DND-41 (cell line): ENCODE results near the gene PRKCE.

Experiments used
- ATAC-seq: fragments of 200-7000 bp; cut with Tn5 transposase; 3 replicates; pipeline ENCODE4 v1.9.1; 2021; ENCODE audit warnings: low read depth; ENCODE audit not compliant: insufficient read depth
- DNase-seq: peaks from one replicate; pipeline ENCODE4 v3.0.0-alpha.2; 2020
- H2AFZ ChIP-seq: 2 replicates; pipeline ENCODE4 v1.6.0; 2012; ENCODE audit warnings: low read depth, low read length
- H3K27ac ChIP-seq: 2 replicates; pipeline ENCODE4 v1.5.1; 2012; ENCODE audit warnings: low read length, inconsistent platforms
- H3K27me3 ChIP-seq: fragments of 200-600 bp; sonication (generic); 2 replicates; pipeline ENCODE4 v1.6.0; 2012; ENCODE audit warnings: low read length, mild to moderate bottlenecking, inconsistent platforms; ENCODE audit not compliant: insufficient read depth, poor library complexity
- H3K36me3 ChIP-seq: 2 replicates; pipeline ENCODE4 v1.5.1; 2012; ENCODE audit warnings: low read length, inconsistent platforms; ENCODE audit not compliant: insufficient read depth
- H3K4me1 ChIP-seq: 2 replicates; pipeline ENCODE4 v1.5.1; 2012; ENCODE audit warnings: mild to moderate bottlenecking, low read length; ENCODE audit not compliant: insufficient read depth
- H3K4me2 ChIP-seq: 2 replicates; pipeline ENCODE4 v1.6.0; 2012; ENCODE audit warnings: mild to moderate bottlenecking, moderate library complexity, low read length, inconsistent platforms; ENCODE audit not compliant: insufficient read depth
- H3K4me3 ChIP-seq, 2 experiments: fragments of 200-600 bp in 1 of 2; shearing (Covaris generic) in 1 of 2; 2 replicates each; pipeline ENCODE4 v1.5.1; 2012 to 2016; ENCODE audit warnings: inconsistent platforms in 2 of 2, low read length in 2 of 2, mild to moderate bottlenecking in 2 of 2, low read depth in 1 of 2, moderate library complexity in 1 of 2
- H3K79me2 ChIP-seq: 2 replicates; pipeline ENCODE4 v1.6.0; 2012; ENCODE audit warnings: low read length, inconsistent platforms; ENCODE audit not compliant: insufficient read depth
- H3K9ac ChIP-seq: 2 replicates; pipeline ENCODE4 v1.6.0; 2012; ENCODE audit warnings: low read depth, mild to moderate bottlenecking, inconsistent platforms, low read length, moderate library complexity
- H3K9me3 ChIP-seq: 2 replicates; pipeline ENCODE4 v1.5.1; 2012; ENCODE audit warnings: low read length, moderate library complexity, mild to moderate bottlenecking, inconsistent platforms; ENCODE audit not compliant: insufficient read depth, severe bottlenecking
- H4K20me1 ChIP-seq: 2 replicates; pipeline ENCODE4 v1.6.0; 2012; ENCODE audit warnings: low read length; ENCODE audit not compliant: insufficient read depth
- CTCF ChIP-seq: IDR thresholded peaks from 2 replicates; pipeline ENCODE4 v1.5.1; 2012; ENCODE audit warnings: borderline replicate concordance, low read length, moderate library complexity, mild to moderate bottlenecking; ENCODE audit not compliant: poor library complexity, severe bottlenecking; ENCODE audit errors: extremely low read depth
- EZH2 ChIP-seq: IDR thresholded peaks from 3 replicates; pipeline ENCODE4 v1.6.1; 2012; ENCODE audit warnings: borderline replicate concordance, low read depth, mild to moderate bottlenecking, moderate library complexity, low read length, inconsistent platforms; ENCODE audit not compliant: severe bottlenecking

Gene PRKCE

GRCh38 chr2:45891719-45892424 lies 240.4 kb downstream of the PRKCE start:
- no peaks in the 10 kb centered on the region for H3K36me3 ChIP-seq
- H4K20me1 ChIP-seq: no peaks in the 10 kb centered on the region
- no peaks in the 10 kb centered on the region for H3K27me3 ChIP-seq
- no peak for DNase-seq
- no peak overlapping the region for H2AFZ ChIP-seq
- H3K79me2 ChIP-seq: no peaks in the 10 kb centered on the region
- peak overlapping the region; percentile 63; the same call in 1 of the 2 replicates for H3K27ac ChIP-seq
- no peak overlapping the region for H3K4me2 ChIP-seq
- no peaks in the 10 kb centered on the region for H3K9me3 ChIP-seq
- no peak for ATAC-seq
- no peak overlapping the region for H3K4me3 ChIP-seq
- TF ChIP-seq CTCF (no peak), EZH2 (no peak)
- H3K9ac ChIP-seq: no peak overlapping the region
- peaks cover 47% of the 10 kb centered on the region for H3K4me1 ChIP-seq

- no peaks in the 10 kb centered on the region for H3K79me2 ChIP-seq
- H2AFZ ChIP-seq: no peak overlapping the region
- H3K27me3 ChIP-seq: no peaks in the 10 kb centered on the region
- H3K9me3 ChIP-seq: no peaks in the 10 kb centered on the region
- H3K4me1 ChIP-seq: peaks cover 47% of the 10 kb centered on the region
- H3K27ac ChIP-seq: no peak overlapping the region
- no peaks in the 10 kb centered on the region for H3K36me3 ChIP-seq
- DNase-seq (no peak), ATAC-seq (no peak)
- no peak for TF ChIP-seq CTCF
- no peak for TF ChIP-seq EZH2
- H3K9ac ChIP-seq: no peak overlapping the region
- H3K4me2 ChIP-seq: no peak overlapping the region
- H4K20me1 ChIP-seq: no peaks in the 10 kb centered on the region
- no peak overlapping the region for H3K4me3 ChIP-seq
These were observed 240.9 kb downstream of the PRKCE start for GRCh38 chr2:45892425-45892745.

GRCh38 chr2:45892757-45893156 lies 241.3 kb downstream of the PRKCE start:
- Histone ChIP-seq H3K4me3 (no peak overlapping the region), H3K79me2 (no peaks in the 10 kb centered on the region), H3K27me3 (no peaks in the 10 kb centered on the region), H4K20me1 (no peaks in the 10 kb centered on the region), H3K9me3 (no peaks in the 10 kb centered on the region), H3K36me3 (no peaks in the 10 kb centered on the region), H3K4me2 (no peak overlapping the region), H3K4me1 (peaks cover 47% of the 10 kb centered on the region), H3K27ac (no peak overlapping the region), H2AFZ (no peak overlapping the region), H3K9ac (no peak overlapping the region)
- no peak for ATAC-seq
- DNase-seq: no peak
- TF ChIP-seq CTCF: no peak
- no peak for TF ChIP-seq EZH2
